OCI-LY7 (cell line): Measurements from ENCODE around the gene XPO1.

Source experiments
- EZH2phosphoT487 ChIP-seq: fragments of 200-600 bp; sonication (generic); IDR thresholded peaks from 2 replicates; pipeline ENCODE4 v1.6.1; 2018; ENCODE audit warnings: low read depth, borderline replicate concordance, mild to moderate bottlenecking, mixed run types, antibody characterized with exemption, low read length, moderate library complexity, mixed read lengths
- TF ChIP-seq, protein P1 (sequence below): fragments of 200-600 bp; sonication (generic); conservative IDR thresholded peaks from 2 replicates; pipeline ENCODE4 v1.5.1; 2014; ENCODE audit warnings: mild to moderate bottlenecking, antibody characterized with exemption, low read length, moderate library complexity, mixed read lengths

DNA sequence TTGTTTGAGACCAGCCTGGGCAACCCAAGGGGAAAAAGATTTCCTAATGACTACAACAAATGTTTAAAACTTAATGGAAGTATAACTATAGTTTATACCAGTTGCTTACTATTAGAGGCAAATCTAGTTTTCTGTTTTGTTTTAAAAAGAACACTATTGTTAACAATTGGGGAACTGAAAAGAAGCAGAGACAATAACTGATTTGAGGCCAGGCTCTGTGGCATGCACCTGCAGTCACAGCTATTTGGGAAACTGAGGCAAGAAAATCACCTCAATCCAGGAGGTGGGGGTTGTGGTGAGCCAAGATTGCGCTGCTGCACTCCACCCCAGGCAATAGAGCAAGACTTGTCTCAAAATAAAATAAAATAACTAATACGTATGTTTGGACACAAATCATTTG lies 39.1 kb downstream of the XPO1 start:
- TF ChIP-seq, protein P1, sequence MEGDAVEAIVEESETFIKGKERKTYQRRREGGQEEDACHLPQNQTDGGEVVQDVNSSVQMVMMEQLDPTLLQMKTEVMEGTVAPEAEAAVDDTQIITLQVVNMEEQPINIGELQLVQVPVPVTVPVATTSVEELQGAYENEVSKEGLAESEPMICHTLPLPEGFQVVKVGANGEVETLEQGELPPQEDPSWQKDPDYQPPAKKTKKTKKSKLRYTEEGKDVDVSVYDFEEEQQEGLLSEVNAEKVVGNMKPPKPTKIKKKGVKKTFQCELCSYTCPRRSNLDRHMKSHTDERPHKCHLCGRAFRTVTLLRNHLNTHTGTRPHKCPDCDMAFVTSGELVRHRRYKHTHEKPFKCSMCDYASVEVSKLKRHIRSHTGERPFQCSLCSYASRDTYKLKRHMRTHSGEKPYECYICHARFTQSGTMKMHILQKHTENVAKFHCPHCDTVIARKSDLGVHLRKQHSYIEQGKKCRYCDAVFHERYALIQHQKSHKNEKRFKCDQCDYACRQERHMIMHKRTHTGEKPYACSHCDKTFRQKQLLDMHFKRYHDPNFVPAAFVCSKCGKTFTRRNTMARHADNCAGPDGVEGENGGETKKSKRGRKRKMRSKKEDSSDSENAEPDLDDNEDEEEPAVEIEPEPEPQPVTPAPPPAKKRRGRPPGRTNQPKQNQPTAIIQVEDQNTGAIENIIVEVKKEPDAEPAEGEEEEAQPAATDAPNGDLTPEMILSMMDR = no peak
- no peak for TF ChIP-seq EZH2phosphoT487
